GM19099 (cell line): ENCODE results near the gene GJC2.

ENCODE experiments used
- POLR2A ChIP-seq: IDR thresholded peaks from 3 replicates; pipeline ENCODE4 v1.6.1; 2011; ENCODE audit warnings: low read depth; ENCODE audit not compliant: insufficient read length; ENCODE audit errors: extremely low read depth

Gene GJC2

DNA sequence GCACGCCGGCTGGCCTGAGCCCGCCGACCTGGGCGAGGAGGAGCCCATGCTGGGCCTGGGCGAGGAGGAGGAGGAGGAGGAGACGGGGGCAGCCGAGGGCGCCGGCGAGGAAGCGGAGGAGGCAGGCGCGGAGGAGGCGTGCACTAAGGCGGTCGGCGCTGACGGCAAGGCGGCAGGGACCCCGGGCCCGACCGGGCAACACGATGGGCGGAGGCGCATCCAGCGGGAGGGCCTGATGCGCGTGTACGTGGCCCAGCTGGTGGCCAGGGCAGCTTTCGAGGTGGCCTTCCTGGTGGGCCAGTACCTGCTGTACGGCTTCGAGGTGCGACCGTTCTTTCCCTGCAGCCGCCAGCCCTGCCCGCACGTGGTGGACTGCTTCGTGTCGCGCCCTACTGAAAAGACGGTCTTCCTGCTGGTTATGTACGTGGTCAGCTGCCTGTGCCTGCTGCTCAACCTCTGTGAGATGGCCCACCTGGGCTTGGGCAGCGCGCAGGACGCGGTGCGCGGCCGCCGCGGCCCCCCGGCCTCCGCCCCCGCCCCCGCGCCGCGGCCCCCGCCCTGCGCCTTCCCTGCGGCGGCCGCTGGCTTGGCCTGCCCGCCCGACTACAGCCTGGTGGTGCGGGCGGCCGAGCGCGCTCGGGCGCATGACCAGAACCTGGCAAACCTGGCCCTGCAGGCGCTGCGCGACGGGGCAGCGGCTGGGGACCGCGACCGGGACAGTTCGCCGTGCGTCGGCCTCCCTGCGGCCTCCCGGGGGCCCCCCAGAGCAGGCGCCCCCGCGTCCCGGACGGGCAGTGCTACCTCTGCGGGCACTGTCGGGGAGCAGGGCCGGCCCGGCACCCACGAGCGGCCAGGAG, 8.6 kb downstream of the GJC2 start:
- TF ChIP-seq POLR2A, result no peak

- no peak for TF ChIP-seq POLR2A
Observed at GRCh38 chr1:228159008-228159665, 9.4 kb downstream of the GJC2 start.

DNA sequence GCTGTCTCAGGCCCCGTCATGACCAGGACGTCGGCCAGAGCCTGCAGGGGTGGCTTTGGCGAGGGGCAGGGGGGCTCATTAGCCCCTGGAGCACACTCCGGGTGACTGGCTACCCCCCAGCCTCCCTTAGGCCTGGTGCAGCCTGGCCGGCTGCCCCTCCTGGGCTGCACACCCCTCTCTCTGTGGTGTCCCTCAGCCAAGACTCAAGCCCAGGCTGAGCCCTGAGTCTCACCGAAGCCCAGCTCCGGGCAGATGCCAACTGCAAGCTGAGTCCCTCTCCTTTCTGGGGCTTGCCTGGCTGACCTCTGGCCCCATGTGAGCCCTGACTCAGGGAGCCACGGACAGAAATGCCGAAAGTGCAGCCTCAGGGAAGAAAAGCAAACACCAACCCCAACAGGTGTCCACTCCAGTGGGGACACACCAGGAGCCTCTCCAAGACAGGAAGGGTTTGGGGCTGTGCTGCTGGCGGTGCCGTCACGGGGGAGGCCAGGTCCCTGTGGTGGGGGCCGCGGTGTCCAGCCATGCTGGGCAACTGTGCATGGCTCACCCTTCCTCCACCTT, 10.6 kb downstream of the GJC2 start:
- no peak for TF ChIP-seq POLR2A

DNA sequence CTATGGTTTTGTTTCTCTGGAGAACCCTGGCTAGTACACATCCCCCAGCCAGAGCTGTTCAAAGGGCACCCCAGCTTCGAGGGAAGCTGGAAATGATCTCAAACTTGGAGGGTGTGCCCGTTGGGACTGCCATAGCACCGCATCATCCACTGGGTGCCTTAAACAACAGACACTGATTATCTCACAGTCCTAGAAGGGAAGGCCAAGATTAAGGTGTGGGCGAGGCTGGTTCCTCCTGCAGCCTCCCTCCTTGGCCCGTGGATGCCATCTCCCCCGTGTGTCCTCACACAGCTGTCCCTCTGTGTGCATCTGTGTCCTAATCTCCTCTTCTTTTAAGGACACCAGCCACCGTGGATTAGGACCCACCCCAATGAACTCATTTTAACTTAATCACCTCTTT, 11.6 kb downstream of the GJC2 start:
- TF ChIP-seq POLR2A, result no peak

DNA sequence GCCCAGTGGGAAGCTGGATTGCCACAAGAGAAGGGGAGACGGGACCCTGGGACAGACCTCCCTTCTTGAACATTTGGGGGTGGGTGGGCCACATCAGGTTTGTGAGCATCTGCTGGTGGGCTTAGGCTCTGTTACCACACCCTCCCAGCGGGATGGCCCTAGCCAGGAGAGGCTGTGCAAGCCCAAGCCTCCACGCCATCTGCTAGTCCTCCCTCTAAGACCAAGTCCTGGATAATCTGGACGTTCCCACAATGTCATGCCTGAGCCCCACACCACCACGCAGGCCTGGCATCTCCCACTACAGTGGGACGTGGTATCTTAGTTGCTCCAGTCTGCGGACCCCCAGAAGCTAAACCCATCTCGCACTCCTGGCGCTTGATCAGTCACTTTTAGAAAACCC, 12.1 kb downstream of the GJC2 start:
- TF ChIP-seq POLR2A, result no peak

- TF ChIP-seq POLR2A, result no peak
Observed at GRCh38 chr1:228162286-228163006, 12.7 kb downstream of the GJC2 start.

DNA sequence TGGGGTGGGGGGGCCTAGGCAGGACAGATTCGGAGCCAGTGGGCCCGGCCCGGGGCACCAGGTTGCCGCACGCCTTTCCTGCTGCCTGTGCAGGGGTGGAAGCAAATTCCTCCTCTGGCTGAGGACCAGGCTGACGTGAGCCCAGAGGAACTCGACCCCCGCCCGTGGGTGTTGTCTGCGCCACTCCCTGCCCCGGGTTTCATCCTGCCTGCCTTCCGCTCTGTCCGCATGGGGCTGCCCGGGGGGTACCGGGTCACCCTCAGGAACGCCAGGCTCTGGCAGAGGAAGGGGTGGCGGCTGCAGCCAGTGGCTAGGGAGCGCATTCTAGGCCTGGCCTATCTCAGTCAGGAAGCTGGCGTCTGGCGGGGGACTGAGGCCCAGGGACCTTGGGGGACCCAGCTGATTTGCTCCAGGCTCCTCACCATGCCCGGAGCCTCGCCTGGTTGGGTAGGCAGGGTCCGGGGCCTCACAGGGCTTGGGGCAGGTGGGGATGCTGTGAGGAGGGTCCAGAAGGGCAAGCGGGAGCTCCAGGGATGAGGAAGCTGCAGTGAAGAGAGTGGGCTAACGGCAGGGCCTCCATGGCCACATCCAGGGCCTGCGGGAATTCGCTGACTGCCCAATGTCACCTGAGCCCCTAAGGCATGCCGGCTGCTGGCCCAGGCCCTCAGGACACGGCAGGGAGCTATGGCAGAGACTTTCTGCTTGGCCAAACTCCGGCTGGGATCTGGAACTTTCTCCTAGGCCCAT, 13.4 kb downstream of the GJC2 start:
- TF ChIP-seq POLR2A, result no peak

- no peak for TF ChIP-seq POLR2A
Observed at GRCh38 chr1:228163776-228164519, 14.2 kb downstream of the GJC2 start.

- TF ChIP-seq POLR2A, result no peak
Observed at GRCh38 chr1:228164561-228165371, 15.0 kb downstream of the GJC2 start.

GRCh38 chr1:228165372-228166169, 15.8 kb downstream of the GJC2 start, which contains the start of gene IBA57:
Gene IBA57, plus strand, starts transcription at chr1:228165804. Its CDS starts 13 bp downstream, at chr1:228165817.
- TF ChIP-seq POLR2A, result peak; percentile 96

DNA sequence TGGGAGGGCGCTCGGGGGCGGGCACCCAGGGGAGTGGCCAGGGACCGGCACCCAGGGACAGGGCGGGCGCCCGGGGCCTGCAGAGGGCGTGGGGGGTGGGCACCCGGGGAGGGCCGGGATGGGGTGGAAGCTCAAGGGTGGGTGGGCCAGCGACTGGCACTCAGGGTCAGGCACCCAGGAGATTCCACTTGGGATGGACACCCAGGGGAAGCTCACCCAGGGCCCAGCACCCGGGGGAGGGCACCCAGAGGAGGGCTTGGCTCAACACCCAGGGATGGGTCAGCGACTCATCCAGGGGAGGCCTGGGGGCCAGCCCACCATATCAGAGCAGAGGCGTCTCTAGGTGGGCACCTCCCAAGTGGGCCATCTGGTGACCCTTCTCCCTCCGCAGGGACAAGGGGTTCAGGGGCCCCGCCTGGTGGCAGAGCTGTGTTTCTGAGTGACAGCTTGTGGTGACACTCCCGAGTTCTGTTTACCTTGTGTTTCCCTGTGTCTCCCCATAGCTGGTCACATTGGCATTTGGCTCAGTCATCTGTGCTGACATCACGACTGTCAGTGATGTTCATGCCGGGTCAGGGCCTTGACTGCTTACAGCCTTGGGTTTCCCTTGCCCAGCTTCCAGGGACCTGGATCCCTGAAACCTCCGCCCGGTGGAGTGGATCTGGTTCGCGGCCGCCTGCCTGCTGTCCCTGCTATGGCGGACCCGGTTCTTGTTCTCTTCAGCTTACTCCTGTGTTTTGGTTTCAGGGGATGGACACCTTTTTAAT, 16.6 kb downstream of the GJC2 start:
- TF ChIP-seq POLR2A, result no peak
